Measurements from ENCODE around the gene NDUFV2.

DNA sequence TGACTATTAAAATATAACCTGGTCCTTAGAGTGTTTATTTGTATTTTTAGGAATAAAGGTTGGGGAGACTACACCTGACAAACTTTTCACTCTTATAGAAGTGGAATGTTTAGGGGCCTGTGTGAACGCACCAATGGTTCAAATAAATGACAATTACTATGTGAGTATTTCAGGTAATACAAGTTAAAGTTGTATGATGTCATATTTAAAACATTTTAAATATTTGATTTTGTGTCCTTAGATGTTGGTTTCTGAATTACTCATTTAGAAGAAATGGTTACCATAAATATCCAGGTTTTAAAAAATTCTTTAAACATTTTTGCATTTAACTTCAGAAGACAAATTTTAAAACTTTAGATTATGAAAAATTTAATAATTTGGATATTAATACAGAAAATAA lies 22.3 kb downstream of the NDUFV2 start:
- TF ChIP-seq SNAI2 (CRISPR knock-in tag; IDR thresholded peaks at IDR 0.05), result no peak
- TF ChIP-seq ISL1 (CRISPR knock-in tag; IDR thresholded peaks at IDR 0.05), result no peak
- TF ChIP-seq OSR1 (CRISPR knock-in tag; IDR thresholded peaks at IDR 0.05), result no peak
- TF ChIP-seq, protein P1, sequence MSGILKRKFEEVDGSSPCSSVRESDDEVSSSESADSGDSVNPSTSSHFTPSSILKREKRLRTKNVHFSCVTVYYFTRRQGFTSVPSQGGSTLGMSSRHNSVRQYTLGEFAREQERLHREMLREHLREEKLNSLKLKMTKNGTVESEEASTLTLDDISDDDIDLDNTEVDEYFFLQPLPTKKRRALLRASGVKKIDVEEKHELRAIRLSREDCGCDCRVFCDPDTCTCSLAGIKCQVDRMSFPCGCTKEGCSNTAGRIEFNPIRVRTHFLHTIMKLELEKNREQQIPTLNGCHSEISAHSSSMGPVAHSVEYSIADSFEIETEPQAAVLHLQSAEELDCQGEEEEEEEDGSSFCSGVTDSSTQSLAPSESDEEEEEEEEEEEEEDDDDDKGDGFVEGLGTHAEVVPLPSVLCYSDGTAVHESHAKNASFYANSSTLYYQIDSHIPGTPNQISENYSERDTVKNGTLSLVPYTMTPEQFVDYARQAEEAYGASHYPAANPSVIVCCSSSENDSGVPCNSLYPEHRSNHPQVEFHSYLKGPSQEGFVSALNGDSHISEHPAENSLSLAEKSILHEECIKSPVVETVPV (CRISPR knock-in tag; IDR thresholded peaks at IDR 0.05), result no peak
- no peak for TF ChIP-seq ARNTL (CRISPR knock-in tag; IDR thresholded peaks at IDR 0.05; ENCODE audit: borderline replicate concordance, low read depth)
- TF ChIP-seq, protein P2, sequence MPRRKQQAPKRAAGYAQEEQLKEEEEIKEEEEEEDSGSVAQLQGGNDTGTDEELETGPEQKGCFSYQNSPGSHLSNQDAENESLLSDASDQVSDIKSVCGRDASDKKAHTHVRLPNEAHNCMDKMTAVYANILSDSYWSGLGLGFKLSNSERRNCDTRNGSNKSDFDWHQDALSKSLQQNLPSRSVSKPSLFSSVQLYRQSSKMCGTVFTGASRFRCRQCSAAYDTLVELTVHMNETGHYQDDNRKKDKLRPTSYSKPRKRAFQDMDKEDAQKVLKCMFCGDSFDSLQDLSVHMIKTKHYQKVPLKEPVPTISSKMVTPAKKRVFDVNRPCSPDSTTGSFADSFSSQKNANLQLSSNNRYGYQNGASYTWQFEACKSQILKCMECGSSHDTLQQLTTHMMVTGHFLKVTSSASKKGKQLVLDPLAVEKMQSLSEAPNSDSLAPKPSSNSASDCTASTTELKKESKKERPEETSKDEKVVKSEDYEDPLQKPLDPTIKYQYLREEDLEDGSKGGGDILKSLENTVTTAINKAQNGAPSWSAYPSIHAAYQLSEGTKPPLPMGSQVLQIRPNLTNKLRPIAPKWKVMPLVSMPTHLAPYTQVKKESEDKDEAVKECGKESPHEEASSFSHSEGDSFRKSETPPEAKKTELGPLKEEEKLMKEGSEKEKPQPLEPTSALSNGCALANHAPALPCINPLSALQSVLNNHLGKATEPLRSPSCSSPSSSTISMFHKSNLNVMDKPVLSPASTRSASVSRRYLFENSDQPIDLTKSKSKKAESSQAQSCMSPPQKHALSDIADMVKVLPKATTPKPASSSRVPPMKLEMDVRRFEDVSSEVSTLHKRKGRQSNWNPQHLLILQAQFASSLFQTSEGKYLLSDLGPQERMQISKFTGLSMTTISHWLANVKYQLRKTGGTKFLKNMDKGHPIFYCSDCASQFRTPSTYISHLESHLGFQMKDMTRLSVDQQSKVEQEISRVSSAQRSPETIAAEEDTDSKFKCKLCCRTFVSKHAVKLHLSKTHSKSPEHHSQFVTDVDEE (CRISPR knock-in tag; IDR thresholded peaks at IDR 0.05), result no peak
- TF ChIP-seq ZFP3 (CRISPR knock-in tag; IDR thresholded peaks at IDR 0.05), result no peak
- no peak for TF ChIP-seq ZNF70 (CRISPR knock-in tag; IDR thresholded peaks at IDR 0.05)
- TF ChIP-seq, protein P3, sequence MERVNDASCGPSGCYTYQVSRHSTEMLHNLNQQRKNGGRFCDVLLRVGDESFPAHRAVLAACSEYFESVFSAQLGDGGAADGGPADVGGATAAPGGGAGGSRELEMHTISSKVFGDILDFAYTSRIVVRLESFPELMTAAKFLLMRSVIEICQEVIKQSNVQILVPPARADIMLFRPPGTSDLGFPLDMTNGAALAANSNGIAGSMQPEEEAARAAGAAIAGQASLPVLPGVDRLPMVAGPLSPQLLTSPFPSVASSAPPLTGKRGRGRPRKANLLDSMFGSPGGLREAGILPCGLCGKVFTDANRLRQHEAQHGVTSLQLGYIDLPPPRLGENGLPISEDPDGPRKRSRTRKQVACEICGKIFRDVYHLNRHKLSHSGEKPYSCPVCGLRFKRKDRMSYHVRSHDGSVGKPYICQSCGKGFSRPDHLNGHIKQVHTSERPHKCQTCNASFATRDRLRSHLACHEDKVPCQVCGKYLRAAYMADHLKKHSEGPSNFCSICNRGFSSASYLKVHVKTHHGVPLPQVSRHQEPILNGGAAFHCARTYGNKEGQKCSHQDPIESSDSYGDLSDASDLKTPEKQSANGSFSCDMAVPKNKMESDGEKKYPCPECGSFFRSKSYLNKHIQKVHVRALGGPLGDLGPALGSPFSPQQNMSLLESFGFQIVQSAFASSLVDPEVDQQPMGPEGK (CRISPR knock-in tag; IDR thresholded peaks at IDR 0.05; ENCODE audit: borderline replicate concordance), result no peak
- TF ChIP-seq GLIS3 (CRISPR knock-in tag; IDR thresholded peaks at IDR 0.05), result no peak
- no peak for TF ChIP-seq BACH2 (CRISPR knock-in tag; IDR thresholded peaks at IDR 0.05; ENCODE audit: borderline replicate concordance)
